Urinary bladder (tissue), 4 donors: ENCODE data around the gene RNLS. TPM values are rescaled to one million over a fixed set of nuclear protein-coding genes. Genes with fewer than 3 reads are reported as not detected.

Experiments used
- DNase-seq: peaks from one replicate; pipeline ENCODE4 v3.0.0-alpha.2; 2015; ENCODE audit errors: extremely low spot score
- H3K27ac ChIP-seq: one replicate; pipeline ENCODE4 v1.5.1; 2013; ENCODE audit warnings: low read depth, mild to moderate bottlenecking, moderate library complexity
- H3K36me3 ChIP-seq: one replicate; pipeline ENCODE4 v1.6.1; 2013; ENCODE audit warnings: mild to moderate bottlenecking, moderate library complexity; ENCODE audit not compliant: insufficient read depth
- H3K4me1 ChIP-seq: one replicate; pipeline ENCODE4 v1.6.1; 2013; ENCODE audit warnings: mild to moderate bottlenecking, moderate library complexity; ENCODE audit not compliant: insufficient read depth
- H3K4me3 ChIP-seq: one replicate; pipeline ENCODE4 v1.5.1; 2013; ENCODE audit warnings: low read depth, low read length
- WGBS: extraction: QIAGEN DNeasy Blood & Tissue Kit; methylation state at CpG from one replicate; pipeline ENCODE4 v1.1.7; 2013; 5-methylcytosine and 5-hydroxymethylcytosine counted together
- polyA plus RNA-seq: library from polyadenylated mRNA; stranded (reverse); fragments of 200-250 nt; gene quantifications from one replicate; pipeline ENCODE4 v1.2.3, GENCODE V29; 2013
- total RNA-seq: library from RNA; depleted of rRNA; stranded (reverse); fragments of >200 nt; gene quantifications from one replicate; pipeline ENCODE4 v1.2.3, GENCODE V29; 2014
- donor health status: healthy with polysubstance abuse.
- donor health status: healthy.

Gene RNLS
- total and polyA plus RNA-seq, 2 donors: 6.1 to 6.3 TPM

GRCh38 chr10:88439932-88440331 is 143.2 kb downstream of the RNLS start:
- Histone ChIP-seq H3K36me3 (no peaks in the 10 kb centered on the region), H3K27ac (no peak overlapping the region), H3K4me3 (no peak overlapping the region), H3K4me1 (peaks cover 2% of the 10 kb centered on the region)
- DNase-seq: no peak

- no peak for DNase-seq
- peaks cover 2% of the 10 kb centered on the region for H3K4me1 ChIP-seq
- no peak overlapping the region for H3K4me3 ChIP-seq
- no peaks in the 10 kb centered on the region for H3K36me3 ChIP-seq
- H3K27ac ChIP-seq: no peak overlapping the region
Observed at GRCh38 chr10:88437411-88437810, 145.7 kb downstream of the RNLS start.

GRCh38 chr10:88433565-88434186 is 149.4 kb downstream of the RNLS start:
- Histone ChIP-seq H3K36me3 (no peaks in the 10 kb centered on the region), H3K27ac (no peak overlapping the region), H3K4me3 (no peak overlapping the region), H3K4me1 (no peaks in the 10 kb centered on the region)
- WGBS: 86% methylated on average over 2 of the region's 2 CpGs
- DNase-seq: no peak

- DNase-seq: no peak
- no peaks in the 10 kb centered on the region for H3K36me3 ChIP-seq
- no peaks in the 10 kb centered on the region for H3K4me1 ChIP-seq
- no peak overlapping the region for H3K27ac ChIP-seq
- WGBS: 100% methylated on average over 1 of the region's 1 CpG
- no peak overlapping the region for H3K4me3 ChIP-seq
Observed at GRCh38 chr10:88431103-88431502, 152.0 kb downstream of the RNLS start.

GRCh38 chr10:88428976-88429375 is 154.1 kb downstream of the RNLS start:
- Histone ChIP-seq H3K27ac (no peak overlapping the region), H3K4me1 (no peaks in the 10 kb centered on the region), H3K4me3 (no peak overlapping the region), H3K36me3 (no peaks in the 10 kb centered on the region)
- 89% methylated on average over 1 of the region's 1 CpG for WGBS
- no peak for DNase-seq

- Histone ChIP-seq H3K36me3 (no peaks in the 10 kb centered on the region), H3K27ac (no peak overlapping the region), H3K4me1 (no peaks in the 10 kb centered on the region), H3K4me3 (no peak overlapping the region)
- 18% methylated on average over 1 of the region's 1 CpG for WGBS
- DNase-seq: no peak
Observed at GRCh38 chr10:88428442-88428841, 154.7 kb downstream of the RNLS start.

- no peaks in the 10 kb centered on the region for H3K4me1 ChIP-seq
- whole genome bisulfite sequencing: 87% methylated on average over 2 of the region's 2 CpGs
Observed at GRCh38 chr10:88427024-88427423, 156.1 kb downstream of the RNLS start.

GRCh38 chr10:88424881-88425280 is 158.2 kb downstream of the RNLS start:
- WGBS: 42% methylated on average over 5 of the region's 5 CpGs
- Histone ChIP-seq H3K4me3 (no peak overlapping the region), H3K4me1 (no peaks in the 10 kb centered on the region), H3K36me3 (no peaks in the 10 kb centered on the region), H3K27ac (no peak overlapping the region)
- DNase-seq: no peak

More at GRCh38 chr10:88427024-88427423, 156.1 kb downstream of the RNLS start:
- DNase-seq: no peak
- H3K27ac ChIP-seq: no peak overlapping the region
- H3K36me3 ChIP-seq: no peaks in the 10 kb centered on the region
- H3K4me3 ChIP-seq: no peak overlapping the region

- no peak for DNase-seq
Observed at GRCh38 chr10:88423732-88424131, 159.4 kb downstream of the RNLS start.

GRCh38 chr10:88421590-88421989 is 161.5 kb downstream of the RNLS start:
- Histone ChIP-seq H3K4me1 (no peaks in the 10 kb centered on the region), H3K27ac (no peak overlapping the region), H3K4me3 (no peak overlapping the region), H3K36me3 (no peaks in the 10 kb centered on the region)
- DNase-seq: no peak
- 92% methylated on average over 4 of the region's 4 CpGs for WGBS

More at GRCh38 chr10:88423732-88424131, 159.4 kb downstream of the RNLS start:
- Histone ChIP-seq H3K4me1 (no peaks in the 10 kb centered on the region), H3K36me3 (no peaks in the 10 kb centered on the region), H3K27ac (no peak overlapping the region), H3K4me3 (no peak overlapping the region)

GRCh38 chr10:88418871-88419270 is 164.2 kb downstream of the RNLS start:
- Histone ChIP-seq H3K27ac (no peak overlapping the region), H3K4me3 (no peak overlapping the region), H3K36me3 (no peaks in the 10 kb centered on the region), H3K4me1 (no peaks in the 10 kb centered on the region)
- WGBS: 100% methylated on average over 1 of the region's 1 CpG
- no peak for DNase-seq

GRCh38 chr10:88417387-88418030 is 165.6 kb downstream of the RNLS start:
- DNase-seq: peak; percentile 74
- H3K4me1 ChIP-seq: no peaks in the 10 kb centered on the region
- WGBS: 43% methylated on average over 3 of the region's 3 CpGs
- no peak overlapping the region for H3K27ac ChIP-seq
- no peak overlapping the region for H3K4me3 ChIP-seq
- no peaks in the 10 kb centered on the region for H3K36me3 ChIP-seq

GRCh38 chr10:88416801-88417200 is 166.3 kb downstream of the RNLS start:
- no peak for DNase-seq
- WGBS: 93% methylated on average over 1 of the region's 1 CpG
- H3K36me3 ChIP-seq: no peaks in the 10 kb centered on the region
- no peak overlapping the region for H3K27ac ChIP-seq
- H3K4me3 ChIP-seq: no peak overlapping the region
- H3K4me1 ChIP-seq: no peaks in the 10 kb centered on the region

- H3K36me3 ChIP-seq: no peaks in the 10 kb centered on the region
- H3K4me1 ChIP-seq: no peaks in the 10 kb centered on the region
- H3K27ac ChIP-seq: no peak overlapping the region
- no peak for DNase-seq
- H3K4me3 ChIP-seq: no peak overlapping the region
- WGBS: 86% methylated on average over 1 of the region's 1 CpG
Observed at GRCh38 chr10:88415533-88416130, 167.5 kb downstream of the RNLS start.
